Hematopoietic multipotent progenitor cell treated with erythropoietin and hydrocortisone succinate and interleukin-3 and kit ligand, for 6 days (in vitro differentiated cells): ENCODE measurements around the gene GRIK3.
"Not testable (repeated sequence)": the region's sequence is repeated elsewhere in the genome, so short reads cannot be mapped to it uniquely, and the experiment has no call there.

Source experiments
- DNase-seq: peaks from one replicate; pipeline ENCODE4 v3.0.0-alpha.2; 2015

The GRIK3 gene

GRCh38 chr1:37034121-37035013 is at the start of gene GRIK3:
Gene GRIK3 (minus strand): TSS chr1:37034515. CDS start chr1:37034108, 407 bp downstream.
- DNase-seq, result no peak

GRCh38 chr1:37084013-37084412 is 49.7 kb upstream of the GRIK3 start:
- DNase-seq, result no peak

DNA sequence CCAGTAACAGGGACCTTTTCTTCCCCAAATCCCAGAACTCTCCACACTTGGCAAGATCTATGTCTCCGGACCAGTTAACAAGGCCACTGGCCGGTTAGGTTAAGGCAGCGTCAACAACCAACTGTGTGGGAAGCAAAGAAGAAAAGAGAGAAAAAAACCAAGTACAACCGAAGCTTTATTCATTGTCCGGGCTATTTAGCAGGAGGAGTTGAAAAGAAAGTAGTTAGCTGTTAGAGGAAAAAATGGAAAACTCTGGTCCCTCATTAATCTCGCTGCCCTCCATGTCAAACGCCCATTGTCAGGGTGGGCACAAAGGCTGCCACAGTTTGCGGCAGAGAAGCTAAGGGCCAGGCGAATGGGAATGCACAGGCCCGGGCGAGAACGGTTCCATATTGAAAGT is 49.3 kb upstream of the GRIK3 start:
- DNase-seq, result no peak

DNA sequence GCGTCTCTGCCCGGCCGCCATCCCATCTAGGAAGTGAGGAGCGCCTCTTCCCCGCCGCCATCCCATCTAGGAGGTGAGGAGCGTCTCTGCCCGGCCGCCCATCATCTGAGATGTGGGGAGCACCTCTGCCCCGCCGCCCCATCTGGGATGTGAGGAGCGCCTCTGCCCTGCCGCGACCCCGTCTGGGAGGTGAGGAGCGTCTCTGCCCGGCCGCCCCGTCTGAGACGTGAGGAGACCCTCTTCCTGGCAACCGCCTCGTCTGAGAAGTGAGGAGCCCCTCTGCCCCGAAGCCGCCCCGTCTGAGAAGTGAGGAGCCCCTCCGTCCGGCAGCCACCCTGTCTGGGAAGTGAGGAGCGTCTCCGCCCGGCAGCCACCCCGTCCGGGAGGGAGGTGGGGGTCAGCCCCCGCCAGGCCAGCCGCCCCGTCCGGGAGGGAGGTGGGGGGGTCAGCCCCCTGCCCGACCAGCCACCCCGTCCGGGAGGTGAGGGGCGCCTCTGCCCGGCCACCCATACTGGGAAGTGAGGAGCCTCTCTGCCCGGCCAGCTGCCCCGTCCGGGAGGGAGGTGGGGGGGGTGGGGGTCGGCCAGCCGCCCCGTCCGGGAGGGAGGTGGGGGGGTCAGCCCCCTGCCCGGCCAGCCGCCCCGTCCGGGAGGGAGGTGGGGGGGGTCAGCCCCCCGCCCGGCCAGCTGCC is 46.1 kb upstream of the GRIK3 start:
- not testable (repeated sequence) for DNase-seq

DNA sequence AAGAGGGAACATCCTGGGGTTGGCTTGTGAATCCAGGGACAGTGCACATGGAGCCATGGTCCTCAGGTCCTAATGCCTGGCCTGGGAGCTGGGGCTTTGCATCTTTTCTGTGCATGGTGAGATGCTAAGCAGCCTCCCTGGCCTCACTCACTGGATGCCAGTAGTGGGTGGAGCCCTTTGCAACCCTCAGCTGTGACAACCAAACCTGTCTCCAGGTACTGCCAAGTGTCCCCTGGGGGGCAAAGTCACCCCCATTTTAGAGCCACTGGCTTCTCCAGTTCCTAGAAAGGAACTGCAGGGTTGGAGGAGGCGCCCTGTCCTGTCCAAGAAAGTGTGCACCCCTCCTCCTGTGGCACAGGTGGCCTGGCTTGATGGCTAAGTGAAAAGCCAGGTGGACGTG is 44.6 kb upstream of the GRIK3 start:
- no peak for DNase-seq

- no peak for DNase-seq
These were observed 41.9 kb upstream of the GRIK3 start for GRCh38 chr1:37076168-37076567.

DNA sequence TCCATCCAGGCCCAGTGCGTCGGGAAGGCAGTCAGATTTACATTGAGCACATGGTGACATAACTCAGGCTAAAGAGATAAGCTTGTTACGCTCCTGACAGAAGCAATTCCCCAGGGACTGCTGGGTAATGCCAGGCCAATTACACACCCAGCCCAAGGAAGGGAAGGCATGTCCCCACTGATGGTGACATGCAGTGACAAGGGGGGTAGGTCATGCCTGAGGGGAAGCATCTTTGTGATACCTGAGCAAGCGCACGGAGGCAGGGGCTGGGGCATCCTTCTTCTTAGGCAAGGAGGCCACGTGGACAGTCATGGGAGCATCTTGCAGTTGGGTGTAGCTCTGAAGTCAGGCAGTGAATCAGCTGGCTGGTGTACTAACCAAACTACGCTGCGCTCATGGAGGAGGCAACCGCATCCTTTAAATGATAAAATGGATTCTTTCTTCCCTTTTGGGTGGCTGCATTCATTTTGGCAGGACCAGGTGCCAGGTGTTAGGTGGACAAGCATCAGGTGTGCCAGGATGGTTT is 39.6 kb upstream of the GRIK3 start:
- no peak for DNase-seq

DNA sequence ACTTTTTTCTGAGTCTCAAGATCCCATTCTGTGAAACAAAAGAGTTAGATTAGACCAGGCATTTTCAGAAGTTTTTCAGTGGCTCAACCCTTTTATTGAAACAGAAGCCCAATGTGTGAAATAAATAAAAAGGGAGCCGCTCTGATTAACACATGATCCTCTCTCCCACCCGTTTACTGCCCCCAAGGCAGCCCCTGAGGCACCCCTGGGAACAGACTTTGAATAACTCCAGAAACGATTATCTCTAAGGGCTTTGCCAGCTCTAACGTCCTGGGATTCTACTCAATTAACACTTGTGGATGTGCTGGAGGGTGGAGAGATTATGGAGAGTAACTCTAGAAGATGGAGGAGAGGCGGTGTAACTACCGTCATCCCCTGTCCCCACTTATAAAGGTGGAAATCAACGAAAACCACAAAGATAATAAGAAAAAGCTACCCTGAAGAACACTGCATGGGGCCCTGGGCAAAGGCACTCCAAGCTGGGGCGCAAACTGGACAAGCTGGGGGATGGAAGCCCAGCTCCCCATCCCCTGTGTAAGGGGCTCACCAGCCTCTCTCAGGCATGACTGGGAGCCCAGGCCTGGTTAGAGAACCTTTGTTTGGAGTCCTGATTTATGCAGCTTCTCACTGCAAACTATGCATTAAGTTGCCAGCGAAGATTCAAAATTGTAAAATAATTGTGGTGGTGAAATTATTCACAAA is 39.0 kb upstream of the GRIK3 start:
- DNase-seq, result no peak

GRCh38 chr1:37071829-37072228 is 37.5 kb upstream of the GRIK3 start:
- no peak for DNase-seq

DNA sequence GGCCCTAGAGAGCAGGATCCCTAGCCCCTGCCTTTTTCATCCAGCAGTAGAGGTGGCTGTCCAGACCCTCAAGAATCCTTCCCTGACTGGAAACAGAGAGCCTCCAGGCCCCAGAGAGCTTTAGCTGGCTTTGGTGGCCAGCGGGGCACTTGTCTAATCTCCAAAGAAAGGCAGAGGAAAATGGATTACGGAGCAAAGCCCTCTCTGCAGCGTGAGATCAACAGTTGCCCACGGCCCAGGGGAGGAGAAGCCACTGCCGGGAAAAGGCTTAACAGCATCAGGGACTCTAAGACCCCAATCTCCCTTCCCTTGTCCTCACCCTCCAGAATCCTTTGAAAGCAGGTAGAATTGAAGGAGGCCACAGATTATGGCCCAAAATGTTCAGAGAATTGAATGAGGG is 35.8 kb upstream of the GRIK3 start:
- DNase-seq, result no peak

DNA sequence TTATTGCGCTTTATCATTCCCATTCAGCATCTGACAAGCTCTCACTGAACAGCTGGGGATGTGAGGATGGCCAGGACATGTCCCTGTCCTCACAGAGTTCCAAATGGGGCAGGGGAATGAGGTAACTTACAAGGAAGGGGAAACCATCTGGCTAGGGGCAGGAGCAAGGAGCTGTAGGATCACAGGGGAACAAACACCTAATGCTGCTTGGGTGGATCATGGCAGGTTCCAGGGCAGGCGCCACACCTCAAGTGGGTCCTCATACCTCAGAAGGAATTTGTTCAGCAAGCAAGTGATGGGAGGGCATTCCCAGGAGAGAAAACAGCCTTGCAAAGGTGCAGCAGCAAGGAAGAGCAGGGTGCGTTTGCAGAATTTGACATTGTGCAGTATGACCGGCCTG is 35.1 kb upstream of the GRIK3 start:
- DNase-seq, result no peak

GRCh38 chr1:37068897-37069296 is 34.6 kb upstream of the GRIK3 start:
- DNase-seq, result no peak

GRCh38 chr1:37068260-37068659 is 33.9 kb upstream of the GRIK3 start:
- DNase-seq, result no peak

DNA sequence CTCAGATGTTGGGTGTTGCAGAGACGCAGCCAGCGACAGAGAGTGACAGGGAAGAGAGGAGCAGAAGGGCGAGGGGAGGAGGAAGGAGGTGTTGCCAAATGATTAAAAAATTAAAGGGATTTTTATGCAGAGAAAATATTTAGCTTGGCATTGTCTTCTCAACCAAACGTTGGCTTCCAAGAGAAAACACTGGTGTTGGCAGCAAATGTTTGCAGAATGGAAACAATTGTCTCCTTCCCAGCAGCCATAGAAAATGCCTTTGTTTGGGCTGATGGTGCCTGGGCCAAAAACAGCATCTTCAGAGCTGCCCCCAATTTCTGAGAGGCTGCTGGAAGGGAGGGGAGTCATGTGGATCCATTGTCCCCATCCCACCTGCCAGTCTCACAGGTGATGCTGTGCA is 29.7 kb upstream of the GRIK3 start:
- no peak for DNase-seq

DNA sequence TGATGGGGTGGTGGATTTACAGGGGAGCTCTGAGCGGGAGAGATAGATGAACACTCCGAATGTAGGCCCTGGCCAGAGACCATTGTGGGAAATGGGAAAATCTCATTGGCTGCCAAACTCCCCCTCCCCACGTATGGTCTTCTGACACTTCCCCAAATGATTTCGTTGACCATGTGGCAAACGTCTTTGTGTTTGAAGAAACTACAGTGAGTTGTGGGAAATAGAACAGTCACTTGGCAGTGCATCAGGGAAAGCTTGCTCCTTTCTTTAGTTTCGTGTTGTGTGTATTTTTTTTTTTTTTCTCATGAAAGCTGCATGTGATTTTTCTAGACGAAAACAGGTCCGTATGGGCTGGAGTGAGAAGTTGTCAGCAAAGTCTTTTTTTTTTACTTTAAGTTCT is 25.0 kb upstream of the GRIK3 start:
- DNase-seq, result no peak

DNA sequence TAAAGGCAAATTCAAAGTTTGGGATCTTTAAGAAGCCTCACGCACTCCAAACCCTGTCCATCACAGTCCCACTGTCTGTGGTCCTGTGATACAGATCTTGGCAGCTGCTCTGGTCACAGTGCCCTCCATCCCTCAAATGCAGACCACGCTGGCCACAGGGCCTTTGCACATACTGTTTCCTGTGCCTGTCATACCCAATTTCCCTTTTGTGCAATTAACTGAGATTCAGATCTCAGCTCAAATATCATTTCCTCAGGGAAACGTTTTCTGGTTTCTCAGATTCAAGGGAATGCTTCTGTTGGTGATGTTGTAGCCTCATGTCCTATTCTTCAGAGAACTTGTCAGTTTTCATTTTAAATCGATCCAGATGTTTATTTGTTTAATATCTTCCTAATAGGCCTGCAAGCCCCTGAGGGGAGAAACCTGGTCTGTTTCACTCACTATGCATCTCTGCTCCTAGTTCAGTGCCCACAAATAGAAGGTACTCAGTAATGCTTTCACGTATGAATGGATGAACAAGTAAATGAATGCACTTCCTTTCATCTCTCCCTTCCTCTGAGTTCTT is 24.2 kb upstream of the GRIK3 start:
- no peak for DNase-seq

DNA sequence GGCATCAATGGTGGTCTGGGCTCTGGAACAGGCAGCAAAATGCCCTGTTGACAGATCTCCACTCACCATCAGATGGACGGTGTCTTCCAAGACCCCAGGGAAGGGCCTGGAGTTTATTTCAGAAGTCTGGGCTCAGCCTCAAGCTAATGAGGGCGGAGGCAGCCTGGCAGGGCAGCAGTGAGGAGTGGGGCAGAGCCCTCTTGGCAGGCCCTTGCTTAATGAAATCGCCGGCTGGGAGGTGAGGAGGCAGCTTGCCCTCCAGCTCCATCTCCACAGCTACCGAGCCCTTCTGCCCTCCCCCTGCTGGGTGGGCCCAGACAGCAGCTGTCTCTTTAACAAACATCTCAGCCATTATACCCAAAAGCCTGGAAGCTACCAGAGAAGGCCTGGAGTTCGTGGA is 22.0 kb upstream of the GRIK3 start:
- DNase-seq, result no peak

GRCh38 chr1:37055631-37056030 is 21.3 kb upstream of the GRIK3 start:
- no peak for DNase-seq

DNA sequence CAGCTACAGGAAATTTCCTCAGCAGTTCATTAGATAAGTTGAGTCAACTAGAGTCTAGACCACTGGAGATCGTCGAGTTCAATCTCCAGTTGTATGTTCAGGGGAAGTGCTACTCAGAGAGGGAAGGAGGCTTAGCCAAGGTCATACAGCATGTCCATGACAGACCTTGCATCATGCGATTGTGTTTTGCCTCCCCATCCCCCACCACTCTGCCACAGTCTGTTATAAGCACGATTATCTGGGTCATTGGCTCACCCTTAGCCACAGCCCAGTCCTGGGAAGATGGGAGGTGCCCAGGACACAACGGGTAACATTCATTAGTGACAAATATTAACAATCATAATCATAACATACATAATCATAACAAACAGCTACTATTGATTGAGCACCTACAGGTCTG is 18.9 kb upstream of the GRIK3 start:
- DNase-seq, result no peak

DNA sequence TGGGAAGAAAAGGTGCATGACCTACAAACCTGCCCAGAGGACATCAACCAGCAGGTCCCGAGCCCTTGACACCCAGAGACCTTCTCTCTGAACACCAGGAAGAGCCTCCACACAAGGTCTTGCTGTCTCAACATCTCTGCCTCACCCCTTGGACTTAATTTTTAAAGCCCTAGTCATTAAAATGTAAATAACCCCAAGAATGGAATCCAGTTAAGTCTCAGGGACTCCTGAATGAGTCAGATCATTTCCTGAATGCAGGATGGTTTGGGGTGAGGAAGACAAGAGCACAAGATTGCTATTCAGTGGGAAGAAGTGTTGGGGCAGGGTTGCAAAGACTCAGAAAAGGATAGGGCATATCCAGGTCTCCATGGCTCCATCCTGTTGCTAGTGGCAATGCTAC is 17.8 kb upstream of the GRIK3 start:
- DNase-seq, result no peak

- DNase-seq, result no peak
These were observed 17.0 kb upstream of the GRIK3 start for GRCh38 chr1:37051346-37051745.

- DNase-seq, result no peak
These were observed 13.2 kb upstream of the GRIK3 start for GRCh38 chr1:37047542-37047941.

- no peak for DNase-seq
These were observed 8.8 kb upstream of the GRIK3 start for GRCh38 chr1:37043101-37043500.
